ENCODE measurements around the gene PSAT1. TPM values are rescaled to one million over a fixed set of nuclear protein-coding genes. Genes with fewer than 3 reads are reported as not detected.
A peak's percentile ranks its signal among the peaks of the same experiment; 100 is the strongest.

Gene PSAT1
- total and polyA plus RNA-seq, 2 of the 13 experiments (the other 11 are each of a cell fraction or from before 2014, with no cell fraction given): 135 to 229 TPM

DNA sequence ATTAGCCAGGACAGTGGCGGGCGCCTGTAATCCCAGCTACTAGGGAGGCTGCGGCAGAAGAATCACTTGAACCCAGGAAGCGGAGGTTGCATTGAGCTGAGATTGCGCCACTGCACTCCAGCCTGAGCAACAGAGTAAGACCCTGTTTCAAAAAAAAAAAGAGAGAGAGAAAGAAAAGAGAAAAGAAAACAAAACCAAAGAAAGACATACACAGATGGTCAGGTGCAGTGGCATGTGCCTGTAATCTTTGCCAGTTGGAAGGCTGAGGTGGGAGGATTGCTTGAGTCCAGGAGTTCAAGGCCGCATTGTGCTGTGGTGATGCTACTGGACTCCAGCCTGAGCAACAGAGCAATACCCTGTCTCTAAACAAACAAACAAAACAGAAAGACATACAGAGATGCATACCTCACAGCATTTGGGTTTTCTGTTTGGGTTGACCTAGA is 10.0 kb upstream of the PSAT1 start (continued):
- TF ChIP-seq MIER2 (CRISPR knock-in tag; IDR thresholded peaks at IDR 0.05) (peak; percentile 67; the same call in 1 of the 2 replicates), NR2C2 (CRISPR knock-in tag; IDR thresholded peaks at IDR 0.05; ENCODE audit: borderline replicate concordance) (peak; percentile 44; the same call in 1 of the 2 replicates), HDAC6 (IDR thresholded peaks at IDR 0.05; ENCODE audit: low read depth, low read length) (no peak), ZNF614 (CRISPR knock-in tag; IDR thresholded peaks at IDR 0.05; ENCODE audit: borderline replicate concordance) (peak; percentile 81; the same call in 1 of the 2 replicates), KDM2A (CRISPR knock-in tag; IDR thresholded peaks at IDR 0.05; ENCODE audit: borderline replicate concordance, low read depth) (peak; percentile 56; the same call in 1 of the 2 replicates), ZZZ3 (CRISPR knock-in tag; IDR thresholded peaks at IDR 0.05; ENCODE audit: borderline replicate concordance) (no peak), HHEX (CRISPR knock-in tag; IDR thresholded peaks at IDR 0.05) (peak; percentile 45; the same call in 1 of the 2 replicates), SIN3A (IDR thresholded peaks at IDR 0.05; ENCODE audit: borderline replicate concordance, low read depth, low read length) (no peak), FOXA3 (CRISPR knock-in tag; IDR thresholded peaks at IDR 0.05) (peak; percentile 89), PRPF4 (IDR thresholded peaks at IDR 0.05; ENCODE audit: low read depth, low read length, poor library complexity, severe bottlenecking) (no peak), PAWR (CRISPR knock-in tag; IDR thresholded peaks at IDR 0.05; ENCODE audit: borderline replicate concordance) (no peak), SMYD3 (CRISPR knock-in tag; IDR thresholded peaks at IDR 0.05) (no peak), SSRP1 (CRISPR knock-in tag; IDR thresholded peaks at IDR 0.05) (no peak), GZF1 (CRISPR knock-in tag; IDR thresholded peaks at IDR 0.05) (no peak), PHF8 (CRISPR knock-in tag; IDR thresholded peaks at IDR 0.05) (no peak), RBAK (CRISPR knock-in tag; IDR thresholded peaks at IDR 0.05) (no peak)
- TF ChIP-seq, protein P1, sequence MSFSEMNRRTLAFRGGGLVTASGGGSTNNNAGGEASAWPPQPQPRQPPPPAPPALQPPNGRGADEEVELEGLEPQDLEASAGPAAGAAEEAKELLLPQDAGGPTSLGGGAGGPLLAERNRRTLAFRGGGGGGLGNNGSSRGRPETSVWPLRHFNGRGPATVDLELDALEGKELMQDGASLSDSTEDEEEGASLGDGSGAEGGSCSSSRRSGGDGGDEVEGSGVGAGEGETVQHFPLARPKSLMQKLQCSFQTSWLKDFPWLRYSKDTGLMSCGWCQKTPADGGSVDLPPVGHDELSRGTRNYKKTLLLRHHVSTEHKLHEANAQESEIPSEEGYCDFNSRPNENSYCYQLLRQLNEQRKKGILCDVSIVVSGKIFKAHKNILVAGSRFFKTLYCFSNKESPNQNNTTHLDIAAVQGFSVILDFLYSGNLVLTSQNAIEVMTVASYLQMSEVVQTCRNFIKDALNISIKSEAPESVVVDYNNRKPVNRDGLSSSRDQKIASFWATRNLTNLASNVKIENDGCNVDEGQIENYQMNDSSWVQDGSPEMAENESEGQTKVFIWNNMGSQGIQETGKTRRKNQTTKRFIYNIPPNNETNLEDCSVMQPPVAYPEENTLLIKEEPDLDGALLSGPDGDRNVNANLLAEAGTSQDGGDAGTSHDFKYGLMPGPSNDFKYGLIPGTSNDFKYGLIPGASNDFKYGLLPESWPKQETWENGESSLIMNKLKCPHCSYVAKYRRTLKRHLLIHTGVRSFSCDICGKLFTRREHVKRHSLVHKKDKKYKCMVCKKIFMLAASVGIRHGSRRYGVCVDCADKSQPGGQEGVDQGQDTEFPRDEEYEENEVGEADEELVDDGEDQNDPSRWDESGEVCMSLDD (CRISPR knock-in tag; IDR thresholded peaks at IDR 0.05; ENCODE audit: borderline replicate concordance): no peak
- TF ChIP-seq, protein P2, sequence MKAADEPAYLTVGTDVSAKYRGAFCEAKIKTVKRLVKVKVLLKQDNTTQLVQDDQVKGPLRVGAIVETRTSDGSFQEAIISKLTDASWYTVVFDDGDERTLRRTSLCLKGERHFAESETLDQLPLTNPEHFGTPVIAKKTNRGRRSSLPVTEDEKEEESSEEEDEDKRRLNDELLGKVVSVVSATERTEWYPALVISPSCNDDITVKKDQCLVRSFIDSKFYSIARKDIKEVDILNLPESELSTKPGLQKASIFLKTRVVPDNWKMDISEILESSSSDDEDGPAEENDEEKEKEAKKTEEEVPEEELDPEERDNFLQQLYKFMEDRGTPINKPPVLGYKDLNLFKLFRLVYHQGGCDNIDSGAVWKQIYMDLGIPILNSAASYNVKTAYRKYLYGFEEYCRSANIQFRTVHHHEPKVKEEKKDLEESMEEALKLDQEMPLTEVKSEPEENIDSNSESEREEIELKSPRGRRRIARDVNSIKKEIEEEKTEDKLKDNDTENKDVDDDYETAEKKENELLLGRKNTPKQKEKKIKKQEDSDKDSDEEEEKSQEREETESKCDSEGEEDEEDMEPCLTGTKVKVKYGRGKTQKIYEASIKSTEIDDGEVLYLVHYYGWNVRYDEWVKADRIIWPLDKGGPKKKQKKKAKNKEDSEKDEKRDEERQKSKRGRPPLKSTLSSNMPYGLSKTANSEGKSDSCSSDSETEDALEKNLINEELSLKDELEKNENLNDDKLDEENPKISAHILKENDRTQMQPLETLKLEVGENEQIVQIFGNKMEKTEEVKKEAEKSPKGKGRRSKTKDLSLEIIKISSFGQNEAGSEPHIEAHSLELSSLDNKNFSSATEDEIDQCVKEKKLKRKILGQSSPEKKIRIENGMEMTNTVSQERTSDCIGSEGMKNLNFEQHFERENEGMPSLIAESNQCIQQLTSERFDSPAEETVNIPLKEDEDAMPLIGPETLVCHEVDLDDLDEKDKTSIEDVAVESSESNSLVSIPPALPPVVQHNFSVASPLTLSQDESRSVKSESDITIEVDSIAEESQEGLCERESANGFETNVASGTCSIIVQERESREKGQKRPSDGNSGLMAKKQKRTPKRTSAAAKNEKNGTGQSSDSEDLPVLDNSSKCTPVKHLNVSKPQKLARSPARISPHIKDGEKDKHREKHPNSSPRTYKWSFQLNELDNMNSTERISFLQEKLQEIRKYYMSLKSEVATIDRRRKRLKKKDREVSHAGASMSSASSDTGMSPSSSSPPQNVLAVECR (CRISPR knock-in tag; IDR thresholded peaks at IDR 0.05; ENCODE audit: borderline replicate concordance): peak; percentile 59; the same call in 1 of the 2 replicates
- TF ChIP-seq, protein P3, sequence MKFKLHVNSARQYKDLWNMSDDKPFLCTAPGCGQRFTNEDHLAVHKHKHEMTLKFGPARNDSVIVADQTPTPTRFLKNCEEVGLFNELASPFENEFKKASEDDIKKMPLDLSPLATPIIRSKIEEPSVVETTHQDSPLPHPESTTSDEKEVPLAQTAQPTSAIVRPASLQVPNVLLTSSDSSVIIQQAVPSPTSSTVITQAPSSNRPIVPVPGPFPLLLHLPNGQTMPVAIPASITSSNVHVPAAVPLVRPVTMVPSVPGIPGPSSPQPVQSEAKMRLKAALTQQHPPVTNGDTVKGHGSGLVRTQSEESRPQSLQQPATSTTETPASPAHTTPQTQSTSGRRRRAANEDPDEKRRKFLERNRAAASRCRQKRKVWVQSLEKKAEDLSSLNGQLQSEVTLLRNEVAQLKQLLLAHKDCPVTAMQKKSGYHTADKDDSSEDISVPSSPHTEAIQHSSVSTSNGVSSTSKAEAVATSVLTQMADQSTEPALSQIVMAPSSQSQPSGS (CRISPR knock-in tag; IDR thresholded peaks at IDR 0.05): peak; percentile 75
- TF ChIP-seq, protein P4, sequence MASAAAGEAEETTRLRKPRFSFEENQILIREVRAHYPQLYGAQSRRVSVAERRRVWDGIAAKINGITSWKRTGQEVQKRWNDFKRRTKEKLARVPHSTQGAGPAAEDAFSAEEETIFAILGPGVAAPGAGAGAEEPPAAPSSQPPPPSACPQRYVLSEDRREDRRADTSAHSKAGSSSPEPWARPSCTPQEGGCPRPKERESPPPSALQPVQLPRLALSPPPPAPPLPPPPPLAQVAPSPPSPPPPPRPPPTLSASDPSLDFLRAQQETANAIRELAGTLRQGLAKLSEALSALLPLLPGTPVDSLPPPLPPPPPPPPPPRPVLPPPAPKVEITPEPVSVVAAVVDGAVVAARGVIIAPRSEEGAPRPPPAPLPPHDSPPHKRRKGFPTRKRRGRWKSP (CRISPR knock-in tag; IDR thresholded peaks at IDR 0.05): peak; percentile 57; the same call in 1 of the 2 replicates
- TF ChIP-seq, protein P5, sequence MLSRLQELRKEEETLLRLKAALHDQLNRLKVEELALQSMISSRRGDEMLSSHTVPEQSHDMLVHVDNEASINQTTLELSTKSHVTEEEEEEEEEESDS (CRISPR knock-in tag; IDR thresholded peaks at IDR 0.05; ENCODE audit: borderline replicate concordance): no peak

Measured in HepG2 (cell line).